PC-3 (cell line): ENCODE measurements around the gene ASCL2.

Experiments used
- EZH2 ChIP-seq: fragments of 300-600 bp; sonication (generic); IDR thresholded peaks from one replicate; pipeline ENCODE4 v1.6.1; 2017; ENCODE audit warnings: antibody characterized with exemption, mild to moderate bottlenecking, low read length; ENCODE audit not compliant: unreplicated experiment
- TF ChIP-seq, protein P1 (sequence below): fragments of 300-600 bp; sonication (generic); conservative IDR thresholded peaks from 2 replicates; pipeline ENCODE4 v1.5.1; 2017; ENCODE audit warnings: antibody characterized with exemption, low read depth, mild to moderate bottlenecking, low read length

DNA sequence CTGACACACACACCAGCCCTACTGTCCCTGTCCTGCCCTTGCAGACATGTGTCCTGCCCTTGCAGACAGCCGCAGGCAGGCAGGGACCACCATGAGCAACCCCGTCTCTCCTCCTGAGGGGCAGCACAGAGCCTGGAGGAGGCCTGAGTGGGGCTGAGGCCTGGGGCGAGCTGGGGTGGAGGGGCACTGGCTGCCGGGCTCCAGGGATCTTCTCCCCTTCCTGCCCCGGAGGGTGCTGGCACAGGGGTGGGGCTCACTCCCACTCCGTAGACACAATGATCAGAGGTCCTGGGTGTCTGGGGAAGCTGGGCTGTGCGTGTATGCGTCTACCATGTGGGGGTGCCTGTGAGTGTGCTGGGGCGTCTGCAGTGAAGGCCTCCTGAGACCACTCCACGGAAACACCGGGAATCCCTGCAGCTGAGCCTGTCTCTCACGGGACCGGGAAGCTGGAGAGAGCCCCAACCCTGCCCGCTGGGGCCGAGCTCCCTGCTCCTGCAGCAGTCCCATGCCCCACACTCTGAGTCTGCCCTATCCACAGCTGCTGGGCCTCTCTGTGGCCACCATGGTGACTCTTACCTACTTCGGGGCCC, 32.0 kb upstream of the ASCL2 start:
- TF ChIP-seq, protein P1, sequence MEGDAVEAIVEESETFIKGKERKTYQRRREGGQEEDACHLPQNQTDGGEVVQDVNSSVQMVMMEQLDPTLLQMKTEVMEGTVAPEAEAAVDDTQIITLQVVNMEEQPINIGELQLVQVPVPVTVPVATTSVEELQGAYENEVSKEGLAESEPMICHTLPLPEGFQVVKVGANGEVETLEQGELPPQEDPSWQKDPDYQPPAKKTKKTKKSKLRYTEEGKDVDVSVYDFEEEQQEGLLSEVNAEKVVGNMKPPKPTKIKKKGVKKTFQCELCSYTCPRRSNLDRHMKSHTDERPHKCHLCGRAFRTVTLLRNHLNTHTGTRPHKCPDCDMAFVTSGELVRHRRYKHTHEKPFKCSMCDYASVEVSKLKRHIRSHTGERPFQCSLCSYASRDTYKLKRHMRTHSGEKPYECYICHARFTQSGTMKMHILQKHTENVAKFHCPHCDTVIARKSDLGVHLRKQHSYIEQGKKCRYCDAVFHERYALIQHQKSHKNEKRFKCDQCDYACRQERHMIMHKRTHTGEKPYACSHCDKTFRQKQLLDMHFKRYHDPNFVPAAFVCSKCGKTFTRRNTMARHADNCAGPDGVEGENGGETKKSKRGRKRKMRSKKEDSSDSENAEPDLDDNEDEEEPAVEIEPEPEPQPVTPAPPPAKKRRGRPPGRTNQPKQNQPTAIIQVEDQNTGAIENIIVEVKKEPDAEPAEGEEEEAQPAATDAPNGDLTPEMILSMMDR, result no peak
- TF ChIP-seq EZH2, result no peak
